NCI-H748 (cell line): ENCODE results near the gene TSSK2.

ENCODE experiments used
- DNase-seq: peaks from one replicate; lab custom pipeline; 2025; ENCODE audit not compliant: unreplicated experiment; lab: John Stamatoyannopoulos, UW

The TSSK2 gene

GRCh38 chr22:19179497-19180048, 48.5 kb downstream of the TSSK2 start:
- peak; percentile 85 for DNase-seq

- DNase-seq = no peak
Observed at GRCh38 chr22:19180234-19180633, 49.1 kb downstream of the TSSK2 start.

DNA sequence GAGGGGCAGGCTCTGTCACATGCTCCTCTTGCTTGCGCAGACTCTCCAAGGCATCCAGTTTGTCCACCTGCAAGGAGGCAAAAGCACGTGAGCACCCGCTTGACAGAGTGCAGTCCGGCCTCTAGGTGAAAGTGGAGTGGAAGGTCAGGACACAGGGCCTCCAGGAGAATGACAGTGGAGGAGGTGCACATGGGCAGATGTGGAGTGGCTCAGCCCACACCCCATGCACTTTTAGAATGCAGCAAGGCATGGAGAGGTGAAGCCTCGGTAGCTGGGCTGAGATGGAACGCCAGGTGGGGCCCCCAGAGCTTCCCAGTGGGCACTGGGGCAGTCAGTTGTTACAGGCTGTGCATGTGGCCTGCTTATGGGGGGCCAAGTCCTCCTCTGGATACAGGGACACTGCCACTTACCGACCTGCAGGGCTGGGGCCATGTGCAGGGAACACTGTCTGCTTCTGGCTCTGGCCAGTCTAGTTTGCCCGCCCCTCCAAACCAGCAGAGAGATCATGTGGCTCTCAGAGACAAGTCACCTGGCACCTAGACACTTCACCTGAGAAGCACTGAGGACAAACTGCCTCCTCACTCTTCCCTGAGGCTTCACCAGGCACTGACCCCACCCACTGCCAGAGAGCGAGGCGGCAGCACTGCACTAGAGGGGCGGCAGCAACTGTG, 49.8 kb downstream of the TSSK2 start:
- no peak for DNase-seq

DNA sequence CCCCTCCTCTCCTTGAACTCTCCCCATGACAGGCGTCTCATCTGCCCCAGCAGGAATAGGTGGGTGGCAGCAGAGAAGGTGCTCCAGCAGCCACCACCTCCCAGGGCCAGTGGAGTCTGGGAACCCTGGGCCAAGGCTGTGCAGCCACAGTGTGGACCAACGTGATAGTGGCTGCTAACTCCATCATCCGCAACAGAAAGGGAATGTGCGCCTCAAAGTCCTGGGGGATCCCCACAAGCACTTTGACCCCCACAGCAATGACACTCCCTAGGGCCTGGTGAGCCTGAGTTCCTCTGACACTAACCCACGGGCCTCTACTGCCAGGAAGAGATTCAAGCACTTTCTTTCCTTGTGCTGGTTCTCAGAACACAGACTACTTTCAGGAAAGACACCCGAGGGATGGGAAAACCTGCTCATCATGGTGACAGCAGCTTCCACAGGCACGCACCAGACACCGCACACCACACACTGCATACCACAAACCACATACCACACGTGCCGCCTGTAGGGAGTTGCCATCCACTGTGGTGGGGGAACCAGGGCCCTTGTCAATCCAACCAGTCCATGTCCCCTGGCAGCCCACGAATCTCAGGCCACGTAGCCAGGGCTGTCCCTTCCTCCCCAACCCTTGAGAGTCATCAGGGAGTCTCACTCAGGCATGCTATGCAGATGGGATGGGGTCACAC, 50.8 kb downstream of the TSSK2 start:
- DNase-seq = no peak
